ENCODE results near the gene USP9X.

Gene USP9X

DNA sequence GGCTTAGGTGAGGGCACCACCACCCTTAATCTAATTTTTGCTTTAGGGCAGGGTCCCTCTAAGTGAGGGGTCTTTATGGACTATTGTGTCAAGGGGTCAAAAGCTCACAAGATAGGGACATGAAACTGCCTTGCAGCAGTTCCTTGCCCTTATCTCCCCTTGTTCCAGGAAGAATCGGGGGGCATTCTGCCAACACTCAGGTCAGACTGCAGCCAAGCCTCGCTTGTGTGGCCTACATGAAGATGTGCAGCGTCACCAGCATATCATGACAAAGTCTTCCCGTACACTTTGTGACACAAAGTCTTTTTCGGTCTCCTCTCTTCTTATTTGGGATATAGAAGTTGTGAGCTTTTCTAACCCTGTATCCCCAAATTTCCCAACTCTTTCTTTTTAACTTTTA is 17.5 kb upstream of the USP9X start (continued):
- TF ChIP-seq, protein P1, sequence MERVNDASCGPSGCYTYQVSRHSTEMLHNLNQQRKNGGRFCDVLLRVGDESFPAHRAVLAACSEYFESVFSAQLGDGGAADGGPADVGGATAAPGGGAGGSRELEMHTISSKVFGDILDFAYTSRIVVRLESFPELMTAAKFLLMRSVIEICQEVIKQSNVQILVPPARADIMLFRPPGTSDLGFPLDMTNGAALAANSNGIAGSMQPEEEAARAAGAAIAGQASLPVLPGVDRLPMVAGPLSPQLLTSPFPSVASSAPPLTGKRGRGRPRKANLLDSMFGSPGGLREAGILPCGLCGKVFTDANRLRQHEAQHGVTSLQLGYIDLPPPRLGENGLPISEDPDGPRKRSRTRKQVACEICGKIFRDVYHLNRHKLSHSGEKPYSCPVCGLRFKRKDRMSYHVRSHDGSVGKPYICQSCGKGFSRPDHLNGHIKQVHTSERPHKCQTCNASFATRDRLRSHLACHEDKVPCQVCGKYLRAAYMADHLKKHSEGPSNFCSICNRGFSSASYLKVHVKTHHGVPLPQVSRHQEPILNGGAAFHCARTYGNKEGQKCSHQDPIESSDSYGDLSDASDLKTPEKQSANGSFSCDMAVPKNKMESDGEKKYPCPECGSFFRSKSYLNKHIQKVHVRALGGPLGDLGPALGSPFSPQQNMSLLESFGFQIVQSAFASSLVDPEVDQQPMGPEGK (CRISPR knock-in tag; IDR thresholded peaks at IDR 0.05; ENCODE audit: borderline replicate concordance), result no peak
- TF ChIP-seq ZC3H10 (CRISPR knock-in tag; IDR thresholded peaks at IDR 0.05) (no peak), ARNTL (CRISPR knock-in tag; IDR thresholded peaks at IDR 0.05; ENCODE audit: borderline replicate concordance, low read depth) (no peak)

DNA sequence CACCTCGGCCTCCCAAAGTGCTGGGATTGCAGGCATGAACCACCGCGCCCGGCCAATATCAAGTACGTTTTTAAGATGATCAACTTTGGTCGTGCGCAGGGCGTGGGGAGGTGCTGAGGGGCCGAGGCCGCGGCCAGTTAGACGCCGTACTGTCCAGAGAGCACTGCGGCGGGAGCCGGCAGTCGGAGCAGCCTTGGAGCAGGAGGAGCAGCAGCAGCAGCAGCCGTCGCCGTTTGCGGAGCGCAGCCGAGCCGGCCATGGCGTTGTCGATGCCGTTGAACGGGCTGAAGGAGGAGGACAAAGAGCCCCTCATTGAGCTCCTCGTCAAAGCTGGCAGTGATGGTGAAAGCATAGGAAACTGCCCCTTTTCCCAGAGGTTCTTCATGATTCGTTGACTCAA is 8.5 kb upstream of the USP9X start:
- TF ChIP-seq ZFP3 (CRISPR knock-in tag; IDR thresholded peaks at IDR 0.05), result no peak
- no peak for TF ChIP-seq ZC3H10 (CRISPR knock-in tag; IDR thresholded peaks at IDR 0.05)
- TF ChIP-seq SNAI2 (CRISPR knock-in tag; IDR thresholded peaks at IDR 0.05), result no peak
- TF ChIP-seq CSDC2 (CRISPR knock-in tag; IDR thresholded peaks at IDR 0.05), result no peak
- TF ChIP-seq GLIS3 (CRISPR knock-in tag; IDR thresholded peaks at IDR 0.05), result no peak
- no peak for TF ChIP-seq OSR1 (CRISPR knock-in tag; IDR thresholded peaks at IDR 0.05)
- TF ChIP-seq ZNF565 (CRISPR knock-in tag; conservative IDR thresholded peaks at IDR 0.05; ENCODE audit: low read depth), result no peak
- no peak for TF ChIP-seq PPARA (CRISPR knock-in tag; IDR thresholded peaks at IDR 0.05; ENCODE audit: borderline replicate concordance)
- no peak for TF ChIP-seq ESRRG (CRISPR knock-in tag; IDR thresholded peaks at IDR 0.05)
- no peak for TF ChIP-seq RARB (CRISPR knock-in tag; IDR thresholded peaks at IDR 0.05)
- TF ChIP-seq, protein P1 (CRISPR knock-in tag; IDR thresholded peaks at IDR 0.05; ENCODE audit: borderline replicate concordance), result no peak
- ATAC-seq, result no peak

DNA sequence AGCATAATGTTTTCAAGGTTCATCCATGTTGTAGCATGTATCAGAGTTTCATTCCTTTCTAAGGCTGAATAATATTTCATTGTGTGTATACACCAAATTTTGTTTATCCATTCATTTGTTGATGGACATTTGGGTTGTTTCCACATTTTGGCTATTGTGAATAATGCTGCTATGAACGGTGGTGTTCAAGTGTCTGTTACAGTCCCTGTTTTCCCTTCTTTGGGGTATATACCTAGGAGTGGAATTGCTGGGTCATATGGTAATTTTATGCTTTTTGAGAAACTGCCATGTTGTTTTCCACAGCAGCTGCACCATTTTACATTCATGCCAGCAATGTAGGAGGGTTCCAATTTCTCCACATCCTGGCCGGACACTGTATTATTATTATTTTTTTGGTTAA is 3.4 kb upstream of the USP9X start:
- TF ChIP-seq ISL1 (CRISPR knock-in tag; IDR thresholded peaks at IDR 0.05) (no peak), PPARA (CRISPR knock-in tag; IDR thresholded peaks at IDR 0.05; ENCODE audit: borderline replicate concordance) (no peak), OSR1 (CRISPR knock-in tag; IDR thresholded peaks at IDR 0.05) (no peak), ESRRG (CRISPR knock-in tag; IDR thresholded peaks at IDR 0.05) (no peak), ZNF70 (CRISPR knock-in tag; IDR thresholded peaks at IDR 0.05) (no peak), GLIS3 (CRISPR knock-in tag; IDR thresholded peaks at IDR 0.05) (no peak), ZNF8 (CRISPR knock-in tag; IDR thresholded peaks at IDR 0.05) (no peak), ZFP3 (CRISPR knock-in tag; IDR thresholded peaks at IDR 0.05) (no peak), ARNTL (CRISPR knock-in tag; IDR thresholded peaks at IDR 0.05; ENCODE audit: borderline replicate concordance, low read depth) (no peak), BACH2 (CRISPR knock-in tag; IDR thresholded peaks at IDR 0.05; ENCODE audit: borderline replicate concordance) (no peak)
- TF ChIP-seq, protein P1 (CRISPR knock-in tag; IDR thresholded peaks at IDR 0.05; ENCODE audit: borderline replicate concordance), result no peak
- TF ChIP-seq, protein P2, sequence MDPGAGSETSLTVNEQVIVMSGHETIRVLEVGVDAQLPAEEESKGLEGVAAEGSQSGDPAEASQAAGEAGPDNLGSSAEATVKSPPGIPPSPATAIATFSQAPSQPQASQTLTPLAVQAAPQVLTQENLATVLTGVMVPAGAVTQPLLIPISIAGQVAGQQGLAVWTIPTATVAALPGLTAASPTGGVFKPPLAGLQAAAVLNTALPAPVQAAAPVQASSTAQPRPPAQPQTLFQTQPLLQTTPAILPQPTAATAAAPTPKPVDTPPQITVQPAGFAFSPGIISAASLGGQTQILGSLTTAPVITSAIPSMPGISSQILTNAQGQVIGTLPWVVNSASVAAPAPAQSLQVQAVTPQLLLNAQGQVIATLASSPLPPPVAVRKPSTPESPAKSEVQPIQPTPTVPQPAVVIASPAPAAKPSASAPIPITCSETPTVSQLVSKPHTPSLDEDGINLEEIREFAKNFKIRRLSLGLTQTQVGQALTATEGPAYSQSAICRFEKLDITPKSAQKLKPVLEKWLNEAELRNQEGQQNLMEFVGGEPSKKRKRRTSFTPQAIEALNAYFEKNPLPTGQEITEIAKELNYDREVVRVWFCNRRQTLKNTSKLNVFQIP (CRISPR knock-in tag; IDR thresholded peaks at IDR 0.05; ENCODE audit: borderline replicate concordance, low read depth), result no peak
- no peak for ATAC-seq

GRCh38 chrX:41082783-41083182 is 2.5 kb upstream of the USP9X start:
- no peak for ATAC-seq
- TF ChIP-seq ZC3H10 (CRISPR knock-in tag; IDR thresholded peaks at IDR 0.05) (no peak), ZNF70 (CRISPR knock-in tag; IDR thresholded peaks at IDR 0.05) (no peak), ZNF8 (CRISPR knock-in tag; IDR thresholded peaks at IDR 0.05) (no peak), ZFP3 (CRISPR knock-in tag; IDR thresholded peaks at IDR 0.05) (no peak), PPARA (CRISPR knock-in tag; IDR thresholded peaks at IDR 0.05; ENCODE audit: borderline replicate concordance) (no peak), GLIS3 (CRISPR knock-in tag; IDR thresholded peaks at IDR 0.05) (no peak), ZFP30 (CRISPR knock-in tag; IDR thresholded peaks at IDR 0.05) (no peak)
- TF ChIP-seq, protein P2 (CRISPR knock-in tag; IDR thresholded peaks at IDR 0.05; ENCODE audit: borderline replicate concordance, low read depth), result no peak
- TF ChIP-seq, protein P1 (CRISPR knock-in tag; IDR thresholded peaks at IDR 0.05; ENCODE audit: borderline replicate concordance), result no peak
- TF ChIP-seq, protein P3, sequence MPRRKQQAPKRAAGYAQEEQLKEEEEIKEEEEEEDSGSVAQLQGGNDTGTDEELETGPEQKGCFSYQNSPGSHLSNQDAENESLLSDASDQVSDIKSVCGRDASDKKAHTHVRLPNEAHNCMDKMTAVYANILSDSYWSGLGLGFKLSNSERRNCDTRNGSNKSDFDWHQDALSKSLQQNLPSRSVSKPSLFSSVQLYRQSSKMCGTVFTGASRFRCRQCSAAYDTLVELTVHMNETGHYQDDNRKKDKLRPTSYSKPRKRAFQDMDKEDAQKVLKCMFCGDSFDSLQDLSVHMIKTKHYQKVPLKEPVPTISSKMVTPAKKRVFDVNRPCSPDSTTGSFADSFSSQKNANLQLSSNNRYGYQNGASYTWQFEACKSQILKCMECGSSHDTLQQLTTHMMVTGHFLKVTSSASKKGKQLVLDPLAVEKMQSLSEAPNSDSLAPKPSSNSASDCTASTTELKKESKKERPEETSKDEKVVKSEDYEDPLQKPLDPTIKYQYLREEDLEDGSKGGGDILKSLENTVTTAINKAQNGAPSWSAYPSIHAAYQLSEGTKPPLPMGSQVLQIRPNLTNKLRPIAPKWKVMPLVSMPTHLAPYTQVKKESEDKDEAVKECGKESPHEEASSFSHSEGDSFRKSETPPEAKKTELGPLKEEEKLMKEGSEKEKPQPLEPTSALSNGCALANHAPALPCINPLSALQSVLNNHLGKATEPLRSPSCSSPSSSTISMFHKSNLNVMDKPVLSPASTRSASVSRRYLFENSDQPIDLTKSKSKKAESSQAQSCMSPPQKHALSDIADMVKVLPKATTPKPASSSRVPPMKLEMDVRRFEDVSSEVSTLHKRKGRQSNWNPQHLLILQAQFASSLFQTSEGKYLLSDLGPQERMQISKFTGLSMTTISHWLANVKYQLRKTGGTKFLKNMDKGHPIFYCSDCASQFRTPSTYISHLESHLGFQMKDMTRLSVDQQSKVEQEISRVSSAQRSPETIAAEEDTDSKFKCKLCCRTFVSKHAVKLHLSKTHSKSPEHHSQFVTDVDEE (CRISPR knock-in tag; IDR thresholded peaks at IDR 0.05), result no peak

Data from SK-N-SH treated with all-trans-retinoic acid at 6 μM for 48 hours (cell line).